Astrocyte (in vitro differentiated cells and primary cell): Measurements from ENCODE around the gene CBFB.

Source experiments
- EZH2 ChIP-seq: IDR thresholded peaks from 2 replicates; pipeline ENCODE4 v1.6.1; 2012; ENCODE audit warnings: mild to moderate bottlenecking, low read length, inconsistent platforms; ENCODE audit not compliant: insufficient read depth
- TF ChIP-seq, protein P1 (sequence below): IDR thresholded peaks from 2 replicates; pipeline ENCODE4 v1.5.1; 2011; ENCODE audit warnings: low read depth, mild to moderate bottlenecking, inconsistent platforms, low read length, moderate library complexity; ENCODE audit not compliant: insufficient read depth

- no peak for TF ChIP-seq EZH2
- TF ChIP-seq, protein P1, sequence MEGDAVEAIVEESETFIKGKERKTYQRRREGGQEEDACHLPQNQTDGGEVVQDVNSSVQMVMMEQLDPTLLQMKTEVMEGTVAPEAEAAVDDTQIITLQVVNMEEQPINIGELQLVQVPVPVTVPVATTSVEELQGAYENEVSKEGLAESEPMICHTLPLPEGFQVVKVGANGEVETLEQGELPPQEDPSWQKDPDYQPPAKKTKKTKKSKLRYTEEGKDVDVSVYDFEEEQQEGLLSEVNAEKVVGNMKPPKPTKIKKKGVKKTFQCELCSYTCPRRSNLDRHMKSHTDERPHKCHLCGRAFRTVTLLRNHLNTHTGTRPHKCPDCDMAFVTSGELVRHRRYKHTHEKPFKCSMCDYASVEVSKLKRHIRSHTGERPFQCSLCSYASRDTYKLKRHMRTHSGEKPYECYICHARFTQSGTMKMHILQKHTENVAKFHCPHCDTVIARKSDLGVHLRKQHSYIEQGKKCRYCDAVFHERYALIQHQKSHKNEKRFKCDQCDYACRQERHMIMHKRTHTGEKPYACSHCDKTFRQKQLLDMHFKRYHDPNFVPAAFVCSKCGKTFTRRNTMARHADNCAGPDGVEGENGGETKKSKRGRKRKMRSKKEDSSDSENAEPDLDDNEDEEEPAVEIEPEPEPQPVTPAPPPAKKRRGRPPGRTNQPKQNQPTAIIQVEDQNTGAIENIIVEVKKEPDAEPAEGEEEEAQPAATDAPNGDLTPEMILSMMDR, result no peak
Observed at GRCh38 chr16:67105246-67105645, 76.3 kb downstream of the CBFB start.
